SU-DHL-6 (cell line): ENCODE measurements around the gene TXNRD1.

Source experiments
- H2AFZ ChIP-seq: fragments of 200-600 bp; sonication (generic); 2 replicates; pipeline ENCODE4 v1.6.1; 2014; ENCODE audit warnings: low read depth, mild to moderate bottlenecking, moderate library complexity, mixed read lengths, antibody characterized with exemption, low read length; ENCODE audit not compliant: severe bottlenecking
- H3F3A ChIP-seq: fragments of 200-600 bp; shearing (Covaris generic); 2 replicates; pipeline ENCODE4 v1.6.0; 2016; ENCODE audit warnings: antibody characterized with exemption, mild to moderate bottlenecking; ENCODE audit not compliant: insufficient read depth
- H3K27ac ChIP-seq: fragments of 200-600 bp; sonication (generic); 2 replicates; pipeline ENCODE4 v1.5.1; 2016; ENCODE audit warnings: low read depth, mild to moderate bottlenecking, low read length, moderate library complexity, mixed read lengths
- H3K27me3 ChIP-seq: fragments of 200-600 bp; sonication (generic), shearing (Covaris generic); 2 replicates; pipeline ENCODE4 v1.6.0; 2014; ENCODE audit warnings: mild to moderate bottlenecking, low read length
- H3K36me3 ChIP-seq: fragments of 200-600 bp; sonication (generic); 2 replicates; pipeline ENCODE4 v1.6.1; 2014; ENCODE audit warnings: mild to moderate bottlenecking, low read length, mixed read lengths
- H3K4me2 ChIP-seq: fragments of 300-600, 200-600 bp; shearing (Covaris generic), sonication (generic); 2 replicates; pipeline ENCODE4 v1.6.0; 2014; ENCODE audit warnings: low read length, low read depth, mild to moderate bottlenecking; ENCODE audit not compliant: poor library complexity, severe bottlenecking
- H3K4me3 ChIP-seq: fragments of 200-600 bp; sonication (generic); 2 replicates; pipeline ENCODE4 v1.5.1; 2014; ENCODE audit warnings: antibody characterized with exemption, low read length, mild to moderate bottlenecking, mixed read lengths; ENCODE audit not compliant: insufficient read depth, poor library complexity, severe bottlenecking
- H3K79me2 ChIP-seq: fragments of 200-600 bp; sonication (generic); 2 replicates; pipeline ENCODE4 v1.6.1; 2014; ENCODE audit warnings: mild to moderate bottlenecking, low read length, moderate library complexity; ENCODE audit not compliant: insufficient read depth
- H3K9ac ChIP-seq: fragments of 200-600 bp; sonication (generic); 2 replicates; pipeline ENCODE4 v1.7.0; 2014; ENCODE audit warnings: mild to moderate bottlenecking, low read length
- H3K9me2 ChIP-seq: fragments of 200-600 bp; sonication (generic); replicated peaks from 2 replicates; pipeline ENCODE4 v1.6.1; 2014; ENCODE audit warnings: low read length; ENCODE audit not compliant: insufficient read depth
- H3K9me3 ChIP-seq: fragments of 200-600 bp; sonication (generic); 2 replicates; pipeline ENCODE4 v1.6.1; 2014; ENCODE audit warnings: low read length, mixed read lengths; ENCODE audit not compliant: insufficient read depth
- H4K20me1 ChIP-seq: fragments of 200-600 bp; sonication (generic); 2 replicates; pipeline ENCODE4 v1.6.1; 2014; ENCODE audit warnings: low read depth, mild to moderate bottlenecking, antibody characterized with exemption, low read length, moderate library complexity, mixed read lengths
- EZH2phosphoT487 ChIP-seq: fragments of 200-600 bp; sonication (generic), shearing (Covaris generic); conservative IDR thresholded peaks from 2 replicates; pipeline ENCODE4 v1.6.1; 2018; ENCODE audit warnings: mild to moderate bottlenecking, antibody characterized with exemption, low read length, moderate library complexity, mixed read lengths
- TF ChIP-seq, protein P1 (sequence below): fragments of 200-600 bp; sonication (generic); IDR thresholded peaks from one replicate; pipeline ENCODE4 v1.5.1; 2017; ENCODE audit warnings: antibody characterized with exemption, mild to moderate bottlenecking, low read length, moderate library complexity; ENCODE audit not compliant: insufficient read depth, poor library complexity, severe bottlenecking

The TXNRD1 gene

GRCh38 chr12:104340925-104341611, 125.5 kb downstream of the TXNRD1 start:
- no peaks in the 10 kb centered on the region for H3K9me2 ChIP-seq
- peaks cover 28% of the 10 kb centered on the region for H3K36me3 ChIP-seq
- H4K20me1 ChIP-seq = no peaks in the 10 kb centered on the region
- H3K9ac ChIP-seq = no peak overlapping the region
- no peak overlapping the region for H3K4me2 ChIP-seq
- no peaks in the 10 kb centered on the region for H3K27me3 ChIP-seq
- no peak overlapping the region for H3K4me3 ChIP-seq
- no peaks in the 10 kb centered on the region for H3K9me3 ChIP-seq
- no peaks in the 10 kb centered on the region for H3F3A ChIP-seq
- no peak overlapping the region for H2AFZ ChIP-seq
- no peaks in the 10 kb centered on the region; the same call in 1 of the 2 replicates for H3K79me2 ChIP-seq
- TF ChIP-seq, protein P1, sequence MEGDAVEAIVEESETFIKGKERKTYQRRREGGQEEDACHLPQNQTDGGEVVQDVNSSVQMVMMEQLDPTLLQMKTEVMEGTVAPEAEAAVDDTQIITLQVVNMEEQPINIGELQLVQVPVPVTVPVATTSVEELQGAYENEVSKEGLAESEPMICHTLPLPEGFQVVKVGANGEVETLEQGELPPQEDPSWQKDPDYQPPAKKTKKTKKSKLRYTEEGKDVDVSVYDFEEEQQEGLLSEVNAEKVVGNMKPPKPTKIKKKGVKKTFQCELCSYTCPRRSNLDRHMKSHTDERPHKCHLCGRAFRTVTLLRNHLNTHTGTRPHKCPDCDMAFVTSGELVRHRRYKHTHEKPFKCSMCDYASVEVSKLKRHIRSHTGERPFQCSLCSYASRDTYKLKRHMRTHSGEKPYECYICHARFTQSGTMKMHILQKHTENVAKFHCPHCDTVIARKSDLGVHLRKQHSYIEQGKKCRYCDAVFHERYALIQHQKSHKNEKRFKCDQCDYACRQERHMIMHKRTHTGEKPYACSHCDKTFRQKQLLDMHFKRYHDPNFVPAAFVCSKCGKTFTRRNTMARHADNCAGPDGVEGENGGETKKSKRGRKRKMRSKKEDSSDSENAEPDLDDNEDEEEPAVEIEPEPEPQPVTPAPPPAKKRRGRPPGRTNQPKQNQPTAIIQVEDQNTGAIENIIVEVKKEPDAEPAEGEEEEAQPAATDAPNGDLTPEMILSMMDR = no peak
- TF ChIP-seq EZH2phosphoT487 = no peak
- no peak overlapping the region for H3K27ac ChIP-seq

GRCh38 chr12:104342147-104342546, 126.6 kb downstream of the TXNRD1 start:
- H4K20me1 ChIP-seq = no peaks in the 10 kb centered on the region; the same call in 1 of the 2 replicates

GRCh38 chr12:104342635-104343249, 127.2 kb downstream of the TXNRD1 start:
- TF ChIP-seq EZH2phosphoT487 = no peak
- TF ChIP-seq, protein P1 = no peak
- no peak overlapping the region for H3K27ac ChIP-seq
- H3K27me3 ChIP-seq = no peaks in the 10 kb centered on the region
- no peak overlapping the region for H2AFZ ChIP-seq
- H3K9me2 ChIP-seq = no peaks in the 10 kb centered on the region
- H3F3A ChIP-seq = no peaks in the 10 kb centered on the region
- H3K79me2 ChIP-seq = no peaks in the 10 kb centered on the region; the same call in 1 of the 2 replicates
- no peaks in the 10 kb centered on the region; the same call in 1 of the 2 replicates for H4K20me1 ChIP-seq
- H3K9ac ChIP-seq = no peak overlapping the region
- H3K4me2 ChIP-seq = no peak overlapping the region
- no peaks in the 10 kb centered on the region for H3K9me3 ChIP-seq
- no peak overlapping the region for H3K4me3 ChIP-seq
- peaks cover 18% of the 10 kb centered on the region for H3K36me3 ChIP-seq

More at GRCh38 chr12:104342147-104342546, 126.6 kb downstream of the TXNRD1 start:
- Histone ChIP-seq H3K9me3 (no peaks in the 10 kb centered on the region), H3K27me3 (no peaks in the 10 kb centered on the region), H3K27ac (no peak overlapping the region), H3K36me3 (peaks cover 19% of the 10 kb centered on the region), H3K9me2 (no peaks in the 10 kb centered on the region), H2AFZ (no peak overlapping the region), H3K79me2 (no peaks in the 10 kb centered on the region; the same call in 1 of the 2 replicates), H3K4me3 (no peak overlapping the region), H3K9ac (no peak overlapping the region), H3K4me2 (no peak overlapping the region), H3F3A (no peaks in the 10 kb centered on the region)
- TF ChIP-seq, protein P1 = no peak
- TF ChIP-seq EZH2phosphoT487 = no peak
